Nephron (organoid): ENCODE results near the gene PLCB2.

ENCODE experiments used
- H3K27ac Mint-ChIP-seq, 3 experiments: 2 replicates each; pipeline ENCODE4 v1.8.0; 2020; ENCODE audit warnings: mixed read lengths in 3 of 3, mild to moderate bottlenecking in 2 of 3, moderate library complexity in 1 of 3
- H3K27me3 Mint-ChIP-seq: 2 replicates; pipeline ENCODE4 v1.8.0; 2021; ENCODE audit warnings: low read depth, mild to moderate bottlenecking, moderate library complexity, mixed read lengths
- H3K36me3 Mint-ChIP-seq: 2 replicates; pipeline ENCODE4 v1.8.0; 2020; ENCODE audit warnings: low read depth, mixed read lengths
- H3K4me1 Mint-ChIP-seq: 2 replicates; pipeline ENCODE4 v1.8.0; 2020; ENCODE audit warnings: mixed read lengths
- H3K4me3 Mint-ChIP-seq, 3 experiments: 2 replicates each; pipeline ENCODE4 v1.8.0; 2020; ENCODE audit warnings: mild to moderate bottlenecking in 3 of 3, mixed read lengths in 3 of 3, moderate library complexity in 2 of 3
- H3K9me3 Mint-ChIP-seq: 2 replicates; pipeline ENCODE4 v1.8.0; 2020; ENCODE audit warnings: mixed read lengths
- CTCF ChIP-seq, 3 experiments: fragments of 200-600 bp; sonication (generic); IDR thresholded peaks; one replicate each; pipeline ENCODE4 v1.5.0; 2021; ENCODE audit warnings: antibody characterized with exemption in 3 of 3; ENCODE audit not compliant: unreplicated experiment in 3 of 3

PLCB2 gene

GRCh38 chr15:40338041-40338657 is 30.4 kb upstream of the PLCB2 start:
- H3K4me1 Mint-ChIP-seq = peaks cover 60% of the 10 kb centered on the region
- H3K4me3 Mint-ChIP-seq = peak overlapping the region in 1 of 3 experiments; percentile 47
- no peaks in the 10 kb centered on the region for H3K9me3 Mint-ChIP-seq
- H3K27me3 Mint-ChIP-seq = peaks cover 5% of the 10 kb centered on the region
- peak overlapping the region in 2 of 3 experiments; percentile 81 to 87 for H3K27ac Mint-ChIP-seq
- H3K36me3 Mint-ChIP-seq = no peaks in the 10 kb centered on the region
- TF ChIP-seq CTCF (IDR thresholded peaks at IDR 0.05; ENCODE audit: unreplicated experiment in 3 of 3) = peak; percentile 67 to 92 (median 74)

- H3K36me3 Mint-ChIP-seq = no peaks in the 10 kb centered on the region
- H3K9me3 Mint-ChIP-seq = no peaks in the 10 kb centered on the region
- peak overlapping the region in 1 of 3 experiments; percentile 81 for H3K27ac Mint-ChIP-seq
- H3K4me3 Mint-ChIP-seq = no peak overlapping the region
- TF ChIP-seq CTCF (IDR thresholded peaks at IDR 0.05; ENCODE audit: unreplicated experiment in 3 of 3) = no peak
- peaks cover 9% of the 10 kb centered on the region for H3K27me3 Mint-ChIP-seq
- H3K4me1 Mint-ChIP-seq = peaks cover 57% of the 10 kb centered on the region
Observed at GRCh38 chr15:40337597-40337996, 29.9 kb upstream of the PLCB2 start.

- H3K27ac Mint-ChIP-seq = peak overlapping the region in 2 of 3 experiments; percentile 42 to 60
- no peaks in the 10 kb centered on the region for H3K36me3 Mint-ChIP-seq
- peaks cover 9% of the 10 kb centered on the region for H3K27me3 Mint-ChIP-seq
- peak in 1 of 3 experiments; percentile 14 for TF ChIP-seq CTCF (IDR thresholded peaks at IDR 0.05; ENCODE audit: unreplicated experiment in 3 of 3)
- H3K4me1 Mint-ChIP-seq = peaks cover 55% of the 10 kb centered on the region
- H3K9me3 Mint-ChIP-seq = no peaks in the 10 kb centered on the region
- H3K4me3 Mint-ChIP-seq = no peak overlapping the region
Observed at GRCh38 chr15:40336744-40337122, 29.0 kb upstream of the PLCB2 start.

- H3K4me1 Mint-ChIP-seq = peaks cover 49% of the 10 kb centered on the region
- no peaks in the 10 kb centered on the region for H3K9me3 Mint-ChIP-seq
- peaks cover 9% of the 10 kb centered on the region for H3K27me3 Mint-ChIP-seq
- H3K36me3 Mint-ChIP-seq = no peaks in the 10 kb centered on the region
- H3K4me3 Mint-ChIP-seq = no peak overlapping the region
- no peak for TF ChIP-seq CTCF (IDR thresholded peaks at IDR 0.05; ENCODE audit: unreplicated experiment in 3 of 3)
- peak overlapping the region in 1 of 3 experiments; percentile 75 for H3K27ac Mint-ChIP-seq
Observed at GRCh38 chr15:40335938-40336743, 28.4 kb upstream of the PLCB2 start.

- Mint-ChIP-seq H3K36me3 (no peaks in the 10 kb centered on the region), H3K4me3 (no peak overlapping the region), H3K4me1 (peaks cover 53% of the 10 kb centered on the region), H3K27ac (peak overlapping the region in 1 of 3 experiments; percentile 75), H3K9me3 (no peaks in the 10 kb centered on the region), H3K27me3 (peaks cover 9% of the 10 kb centered on the region)
- TF ChIP-seq CTCF (IDR thresholded peaks at IDR 0.05; ENCODE audit: unreplicated experiment in 3 of 3) = no peak
Observed at GRCh38 chr15:40334941-40335795, 27.4 kb upstream of the PLCB2 start.
